ENCODE results near the gene PER1. TPM values are rescaled to one million over a fixed set of nuclear protein-coding genes. Genes with fewer than 3 reads are reported as not detected.

PER1 gene
- total and polyA plus RNA-seq, 9 of the 15 experiments (the other 6 are each of a cell fraction or from before 2014, with no cell fraction given): 0.13 to 26.0 (median 3.4) TPM

- 0 out of 2 replicates have a peak, but pooled peaks have one; percentile 45 for TF ChIP-seq ELF1 (tag; IDR thresholded peaks at IDR 0.05)
- TF ChIP-seq FOXP4 (CRISPR knock-in tag; IDR thresholded peaks at IDR 0.05; ENCODE audit: borderline replicate concordance): peak; percentile 69; the same call in 1 of the 2 replicates
- TF ChIP-seq TSHZ1 (CRISPR knock-in tag; IDR thresholded peaks at IDR 0.05): no peak
- peak; percentile 98 for TF ChIP-seq FOXK2 (conservative IDR thresholded peaks at IDR 0.05 in 1 of 2, IDR thresholded peaks at IDR 0.05 in 1 of 2; ENCODE audit: low read depth in 2 of 2)
- TF ChIP-seq ZNF696 (CRISPR knock-in tag; conservative IDR thresholded peaks at IDR 0.05): no peak
- peak; percentile 56; the same call in 1 of the 2 replicates for TF ChIP-seq ELF4 (CRISPR knock-in tag; IDR thresholded peaks at IDR 0.05)
- peak; percentile 30 to 43 (median 43); a peak in 4 of 6 replicates for TF ChIP-seq CTCF (IDR thresholded peaks at IDR 0.05 in 2 of 3, conservative IDR thresholded peaks at IDR 0.05 in 1 of 3; ENCODE audit: insufficient read depth in 2 of 3, low read depth in 1 of 3, low read length in 3 of 3)
- TF ChIP-seq MTA1 (IDR thresholded peaks at IDR 0.05; ENCODE audit: borderline replicate concordance): 0 out of 2 replicates have a peak, but pooled peaks have one; percentile 14
- peak; percentile 77 for TF ChIP-seq VEZF1 (CRISPR knock-in tag; IDR thresholded peaks at IDR 0.05)
- no peak for TF ChIP-seq U2AF1 (optimal IDR thresholded peaks at IDR 0.05; ENCODE audit: low read depth, low read length)
- no peak for TF ChIP-seq ZBTB49 (CRISPR knock-in tag; IDR thresholded peaks at IDR 0.05; ENCODE audit: borderline replicate concordance)
- peak; percentile 89 for TF ChIP-seq GABPA (tag; conservative IDR thresholded peaks at IDR 0.05; ENCODE audit: low read depth)
Observed at GRCh38 chr17:8156246-8156992, 4.2 kb upstream of the PER1 start (continued).

Measured in K562 (cell line).